Naive thymus-derived CD8-positive, alpha-beta T cell (primary cell): ENCODE results near the gene C15orf61. TPM values are rescaled to one million over a fixed set of nuclear protein-coding genes. Genes with fewer than 3 reads are reported as not detected.

Experiments used
- ATAC-seq, 2 donors: fragments of 150-1000 bp; cut with Tn5 transposase in 1 of 2; sonication (Bioruptor Pico), chemical (Tn5 transposase) in 1 of 2; 1 replicate in 1 of 2; 2 replicates in 1 of 2; pipeline ENCODE4 v1.10.0; 2021; ENCODE audit warnings: mild to moderate bottlenecking in 2 of 2, moderate library complexity in 2 of 2
- POLR2A ChIA-PET: fragments of 350-600 bp; sonication (Branson Sonifier 250); formaldehyde crosslinking; loops from one replicate; lab custom pipeline; 2021; ENCODE audit warnings: antibody characterized with exemption; lab: Charles Lee
- DNase-seq, 10 donors: peaks; one replicate each; pipeline versions ENCODE4 v3.0.0 to v3.0.0-alpha.2; 2020 to 2022
- H3K27ac Mint-ChIP-seq, 10 donors: one replicate each; pipeline ENCODE4 v1.8.0; 2020 to 2022; ENCODE audit warnings: mild to moderate bottlenecking in 10 of 10, mixed read lengths in 10 of 10, moderate library complexity in 4 of 10, inconsistent platforms in 1 of 10
- H3K27me3 Mint-ChIP-seq, 5 donors: one replicate each; pipeline ENCODE4 v1.8.0; 2021 to 2022; ENCODE audit warnings: mixed read lengths in 5 of 5
- H3K36me3 Mint-ChIP-seq, 3 donors: one replicate each; pipeline ENCODE4 v1.8.0; 2020 to 2022; ENCODE audit warnings: mixed read lengths in 3 of 3, mild to moderate bottlenecking in 2 of 3, inconsistent platforms in 1 of 3
- H3K4me1 Mint-ChIP-seq, 4 donors: one replicate each; pipeline ENCODE4 v1.8.0; 2021 to 2022; ENCODE audit warnings: mixed read lengths in 4 of 4
- H3K4me3 Mint-ChIP-seq, 10 donors: one replicate each; pipeline ENCODE4 v1.8.0; 2020 to 2022; ENCODE audit warnings: mild to moderate bottlenecking in 10 of 10, mixed read lengths in 10 of 10, moderate library complexity in 6 of 10, inconsistent platforms in 1 of 10
- H3K9me3 Mint-ChIP-seq, 9 donors: one replicate each; pipeline ENCODE4 v1.8.0; 2020 to 2022; ENCODE audit warnings: mixed read lengths in 9 of 9, mild to moderate bottlenecking in 3 of 9, inconsistent platforms in 1 of 9, moderate library complexity in 1 of 9
- polyA plus RNA-seq, 3 donors: library from polyadenylated mRNA; unstranded; fragments of 300-500 nt; fragmentation: Illumina TruSeq; gene quantifications; one replicate each; pipeline ENCODE4 v1.2.3, GENCODE V29; 2021
- total RNA-seq, 8 experiments: library from RNA in 2 of 8; stranded (reverse) in 2 of 8; gene quantifications; one replicate each; pipeline ENCODE4 v1.2.3 and lab custom pipeline; 2021 to 2026

Gene C15orf61
- total RNA-seq (10 to 100 TPM; 11.5 to 11.9 TPM), polyA plus RNA-seq (1 to 10 TPM; 6.1 to 8.3 (median 6.4) TPM), total RNA-seq (lab: John Stamatoyannopoulos, UW) (4.0 to 10.3 (median 9.0) reads per million in 6 experiments)

GRCh38 chr15:67521029-67521782 is at the start of gene C15orf61:
TSS of gene C15orf61 (plus strand) at chr15:67521131. CDS start at chr15:67521249, 118 bp downstream.
- POLR2A ChIA-PET, result interaction anchor here (0.6 to 2.5 kb wide), 15 partner anchors 9 to 757 kb away, joined by 3 to 71 read pairs (median 4); partner anchors contain the start of genes FEM1B, MAP2K5 and PIAS1
- DNase-seq, result peak; percentile 72 to 91 (median 80)
- no peaks in the 10 kb centered on the region for H3K27me3 Mint-ChIP-seq
- peaks cover 0 to 20% (median 6%) of the 10 kb centered on the region in 3 donors for H3K36me3 Mint-ChIP-seq
- ATAC-seq, result peak; percentile 79 to 84
- peak within 1 kb of the TSS; percentile 88 to 96 (median 93) for H3K4me3 Mint-ChIP-seq
- H3K27ac Mint-ChIP-seq, result peak within 1 kb of the TSS; percentile 90 to 97 (median 95)
- no peaks in the 10 kb centered on the region for H3K9me3 Mint-ChIP-seq
- H3K4me1 Mint-ChIP-seq, result peaks cover 7 to 42% (median 28%) of the 10 kb centered on the region in 4 donors

GRCh38 chr15:67472957-67473356 is 48.0 kb upstream of the C15orf61 start:
- Mint-ChIP-seq H3K27ac (no peak overlapping the region), H3K36me3 (peaks cover 0 to 11% (median 3%) of the 10 kb centered on the region in 3 donors), H3K27me3 (peaks cover 0 to 2% (median 0%) of the 10 kb centered on the region in 5 donors), H3K4me1 (no peaks in the 10 kb centered on the region), H3K9me3 (no peaks in the 10 kb centered on the region), H3K4me3 (no peak overlapping the region)
- no peak for DNase-seq
- POLR2A ChIA-PET, result no interaction called here
- no peak for ATAC-seq

- no peak overlapping the region for H3K27ac Mint-ChIP-seq
- POLR2A ChIA-PET, result no interaction called here
- ATAC-seq (no peak), DNase-seq (no peak)
- H3K4me3 Mint-ChIP-seq, result no peak overlapping the region
- H3K9me3 Mint-ChIP-seq, result no peaks in the 10 kb centered on the region
- H3K4me1 Mint-ChIP-seq, result no peaks in the 10 kb centered on the region
- H3K36me3 Mint-ChIP-seq, result peaks cover 0 to 19% (median 6%) of the 10 kb centered on the region in 3 donors
- peaks cover 0 to 2% (median 0%) of the 10 kb centered on the region in 5 donors for H3K27me3 Mint-ChIP-seq
Measured at GRCh38 chr15:67474405-67475110, 46.4 kb upstream of the C15orf61 start.

- ATAC-seq (no peak), DNase-seq (no peak)
Measured at GRCh38 chr15:67479781-67480505, 41.0 kb upstream of the C15orf61 start.

GRCh38 chr15:67480741-67481140 is 40.2 kb upstream of the C15orf61 start:
- POLR2A ChIA-PET, result no interaction called here
- no peak for ATAC-seq
- DNase-seq, result no peak
- Mint-ChIP-seq H3K4me1 (peaks cover 4 to 20% (median 11%) of the 10 kb centered on the region in 4 donors), H3K4me3 (no peak overlapping the region), H3K36me3 (peaks cover 8 to 14% (median 11%) of the 10 kb centered on the region in 3 donors), H3K27ac (no peak overlapping the region), H3K27me3 (peaks cover 0 to 2% (median 0%) of the 10 kb centered on the region in 5 donors), H3K9me3 (peaks cover 0 to 9% (median 3%) of the 10 kb centered on the region in 9 donors)

More at GRCh38 chr15:67479781-67480505, 41.0 kb upstream of the C15orf61 start:
- peaks cover 0 to 4% (median 0%) of the 10 kb centered on the region in 9 donors for H3K9me3 Mint-ChIP-seq
- POLR2A ChIA-PET, result no interaction called here
- H3K27ac Mint-ChIP-seq, result peak overlapping the region in 1 of 10 donors; percentile 58
- H3K27me3 Mint-ChIP-seq, result peaks cover 0 to 2% (median 0%) of the 10 kb centered on the region in 5 donors
- peaks cover 4 to 20% (median 11%) of the 10 kb centered on the region in 4 donors for H3K4me1 Mint-ChIP-seq
- peaks cover 3 to 14% (median 8%) of the 10 kb centered on the region in 3 donors for H3K36me3 Mint-ChIP-seq
- no peak overlapping the region for H3K4me3 Mint-ChIP-seq

GRCh38 chr15:67481680-67482079 is 39.3 kb upstream of the C15orf61 start:
- Mint-ChIP-seq H3K9me3 (peaks cover 0 to 9% (median 3%) of the 10 kb centered on the region in 9 donors), H3K27ac (peak overlapping the region in 7 of 10 donors; percentile 4 to 70 (median 66)), H3K4me3 (no peak overlapping the region), H3K36me3 (peaks cover 8 to 16% (median 16%) of the 10 kb centered on the region in 3 donors), H3K27me3 (peaks cover 0 to 2% (median 0%) of the 10 kb centered on the region in 5 donors), H3K4me1 (peaks cover 4 to 20% (median 11%) of the 10 kb centered on the region in 4 donors)
- ATAC-seq (peak in 1 of 2 donors; percentile 57), DNase-seq (peak in 2 of 10 donors; percentile 23 to 24)
- POLR2A ChIA-PET, result no interaction called here

- DNase-seq (no peak), ATAC-seq (no peak)
- Mint-ChIP-seq H3K9me3 (no peaks in the 10 kb centered on the region), H3K4me1 (no peaks in the 10 kb centered on the region), H3K27me3 (no peaks in the 10 kb centered on the region), H3K27ac (no peak overlapping the region), H3K36me3 (peaks cover 6 to 24% (median 12%) of the 10 kb centered on the region in 3 donors), H3K4me3 (no peak overlapping the region)
- POLR2A ChIA-PET, result no interaction called here
Measured at GRCh38 chr15:67495585-67495984, 25.3 kb upstream of the C15orf61 start.

GRCh38 chr15:67501177-67501835 is 19.6 kb upstream of the C15orf61 start:
- Mint-ChIP-seq H3K27ac (peak overlapping the region in 1 of 10 donors; percentile 36), H3K36me3 (peaks cover 0 to 15% (median 0%) of the 10 kb centered on the region in 3 donors), H3K4me1 (peaks cover 0 to 7% (median under 1%) of the 10 kb centered on the region in 4 donors), H3K4me3 (no peak overlapping the region), H3K27me3 (no peaks in the 10 kb centered on the region), H3K9me3 (no peaks in the 10 kb centered on the region)
- ATAC-seq, result peak; percentile 47 to 66
- peak in 2 of 10 donors; percentile 14 to 25 for DNase-seq
- POLR2A ChIA-PET, result no interaction called here

- POLR2A ChIA-PET, result no interaction called here
- Mint-ChIP-seq H3K36me3 (peaks cover 0 to 13% (median 0%) of the 10 kb centered on the region in 3 donors), H3K27me3 (no peaks in the 10 kb centered on the region), H3K27ac (peak overlapping the region in 1 of 10 donors; percentile 36), H3K4me3 (no peak overlapping the region), H3K9me3 (no peaks in the 10 kb centered on the region), H3K4me1 (peaks cover 0 to 10% (median under 1%) of the 10 kb centered on the region in 4 donors)
- no peak for DNase-seq
- ATAC-seq, result no peak
Measured at GRCh38 chr15:67501836-67502461, 19.0 kb upstream of the C15orf61 start.

GRCh38 chr15:67504056-67504455 is 16.9 kb upstream of the C15orf61 start:
- Mint-ChIP-seq H3K4me1 (peaks cover 0 to 10% (median under 1%) of the 10 kb centered on the region in 4 donors), H3K27ac (peak overlapping the region in 1 of 10 donors; percentile 52), H3K9me3 (no peaks in the 10 kb centered on the region), H3K27me3 (no peaks in the 10 kb centered on the region), H3K36me3 (peaks cover 0 to 13% (median 4%) of the 10 kb centered on the region in 3 donors), H3K4me3 (no peak overlapping the region)
- DNase-seq (no peak), ATAC-seq (no peak)
- POLR2A ChIA-PET, result no interaction called here

GRCh38 chr15:67504796-67505195 is 16.1 kb upstream of the C15orf61 start:
- Mint-ChIP-seq H3K9me3 (no peaks in the 10 kb centered on the region), H3K27me3 (no peaks in the 10 kb centered on the region), H3K36me3 (peaks cover 0 to 17% (median 6%) of the 10 kb centered on the region in 3 donors), H3K4me3 (no peak overlapping the region), H3K27ac (no peak overlapping the region), H3K4me1 (peaks cover 0 to 10% (median under 1%) of the 10 kb centered on the region in 4 donors)
- no peak for ATAC-seq
- no peak for DNase-seq
- POLR2A ChIA-PET, result no interaction called here
